ENCODE data around the gene RICTOR.

The RICTOR gene

DNA sequence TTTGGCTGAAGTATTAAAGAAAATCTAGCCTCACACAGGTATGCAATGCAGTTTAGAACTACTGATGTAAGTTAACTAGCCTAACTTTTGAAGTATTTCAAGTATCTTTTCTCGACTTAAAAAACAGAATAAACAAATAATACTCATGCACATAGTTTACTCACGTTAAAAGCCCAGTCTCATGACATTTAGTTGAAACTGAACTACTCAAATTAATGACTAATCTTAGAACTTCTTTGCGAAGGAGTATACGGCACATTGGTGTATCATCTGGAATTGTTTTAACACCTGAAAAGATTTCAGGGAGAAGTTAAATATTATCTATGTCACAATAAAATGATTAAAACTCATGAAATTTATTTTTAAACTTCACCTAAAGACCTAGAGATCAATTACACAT is 129.9 kb downstream of the RICTOR start:
- in situ Hi-C loops (cut with HindIII; ENCODE audit: low sequenced_read_pairs), result no loop called here

DNA sequence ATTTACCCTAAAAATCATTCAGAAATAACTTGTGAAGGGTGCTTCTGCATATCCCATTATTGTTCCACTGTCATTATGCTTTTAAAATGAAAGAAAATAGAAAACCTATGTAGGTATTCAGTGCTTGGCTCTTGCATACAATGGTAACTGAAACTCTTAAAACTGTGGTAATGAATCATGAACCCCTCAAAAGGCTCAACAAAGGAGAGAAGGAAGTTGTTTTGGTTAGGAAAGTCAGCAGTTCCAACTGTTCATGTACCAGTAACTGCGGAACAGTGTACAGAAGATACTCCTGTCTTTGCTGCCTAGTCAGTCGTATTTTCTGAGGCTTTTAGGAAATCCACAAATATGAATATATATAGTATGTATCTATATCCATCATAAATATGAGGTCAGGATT is 132.3 kb downstream of the RICTOR start:
- in situ Hi-C loops (cut with HindIII; ENCODE audit: low sequenced_read_pairs), result no loop called here

DNA sequence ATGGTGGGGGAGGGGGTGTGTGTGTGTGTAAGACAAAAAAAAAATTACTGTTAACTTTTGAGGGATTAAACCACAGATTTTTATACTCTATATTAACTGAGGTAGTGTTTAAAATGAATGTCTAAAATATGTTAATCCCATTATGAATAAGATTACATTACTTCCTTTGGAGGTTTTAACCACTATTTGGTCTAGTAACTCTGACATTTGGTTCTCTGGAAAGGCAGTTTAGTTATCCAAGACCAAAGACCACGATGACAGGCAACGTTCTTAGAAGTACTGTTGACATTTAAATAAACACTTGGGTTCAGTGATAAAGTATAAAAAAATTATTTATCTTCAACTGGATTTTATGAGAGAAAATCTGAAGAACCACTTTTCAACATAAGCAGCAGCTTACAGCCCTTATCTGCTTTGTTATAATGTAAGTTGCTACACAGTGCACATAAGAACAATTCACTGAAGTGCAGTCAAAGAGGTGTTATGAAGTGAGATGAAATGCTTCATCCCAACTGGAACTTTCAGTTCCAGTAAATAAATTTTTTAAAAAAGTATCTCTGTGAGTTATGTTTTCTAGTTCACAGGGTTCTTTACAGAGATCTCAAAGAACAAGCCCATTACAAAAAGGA is 133.9 kb downstream of the RICTOR start:
- in situ Hi-C loops (cut with HindIII; ENCODE audit: low sequenced_read_pairs), result no loop called here

DNA sequence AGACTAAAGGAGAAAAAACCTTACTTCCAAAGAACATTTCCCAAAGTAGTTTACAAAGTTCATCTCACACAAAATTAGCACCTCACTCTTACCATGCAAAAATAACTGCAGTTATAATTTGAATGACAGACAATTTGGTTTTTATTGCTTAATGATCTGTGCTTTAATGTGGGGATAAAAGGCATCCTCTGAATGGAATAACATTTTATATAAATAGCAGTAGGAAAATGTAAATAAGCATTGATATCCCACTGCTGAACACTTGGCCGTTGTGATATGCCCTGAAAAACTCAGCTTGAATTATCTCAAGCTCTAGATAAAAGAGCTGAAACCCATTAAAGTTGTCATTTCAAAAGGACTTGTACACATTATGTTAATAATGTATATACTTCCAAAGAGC is 135.2 kb downstream of the RICTOR start:
- in situ Hi-C loops (cut with HindIII; ENCODE audit: low sequenced_read_pairs), result no loop called here

DNA sequence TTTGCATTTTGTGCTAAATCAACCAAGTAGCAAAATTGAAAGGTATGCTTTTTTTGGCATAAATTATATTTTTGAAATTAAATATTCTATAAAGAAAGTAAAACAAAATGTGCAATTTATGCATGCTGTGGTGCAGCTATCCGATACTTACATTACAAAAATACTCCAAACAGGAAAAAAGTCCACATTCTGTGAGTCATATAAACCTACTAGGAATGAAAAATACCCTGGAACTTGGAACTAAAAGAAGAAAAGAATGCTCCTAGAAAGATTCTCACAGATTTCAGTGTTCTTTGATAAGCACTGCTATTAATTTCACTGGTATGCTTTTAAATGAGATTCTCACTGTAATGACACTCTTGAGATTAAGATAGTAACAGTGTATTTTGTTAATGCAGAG is 135.8 kb downstream of the RICTOR start:
- in situ Hi-C loops (cut with HindIII; ENCODE audit: low sequenced_read_pairs), result no loop called here

DNA sequence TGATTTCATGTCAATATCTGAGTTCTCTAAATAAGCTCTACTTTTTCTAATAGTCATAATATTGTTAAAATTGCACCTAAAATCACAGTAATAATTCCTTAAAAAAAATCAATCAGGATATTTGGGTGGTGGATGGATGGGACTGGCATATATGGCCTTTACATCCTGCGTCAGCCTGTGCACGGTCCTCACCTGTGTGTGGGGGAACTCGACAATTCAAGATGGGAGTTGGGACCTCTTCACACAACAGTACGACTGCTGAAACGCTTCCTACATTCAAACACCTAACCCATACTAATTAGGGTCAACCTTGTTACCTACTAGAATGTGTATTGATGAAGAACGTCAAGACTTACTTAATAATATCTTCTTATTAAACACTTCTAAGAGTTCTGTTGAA is 137.9 kb downstream of the RICTOR start:
- in situ Hi-C loops (cut with HindIII; ENCODE audit: low sequenced_read_pairs), result no loop called here

DNA sequence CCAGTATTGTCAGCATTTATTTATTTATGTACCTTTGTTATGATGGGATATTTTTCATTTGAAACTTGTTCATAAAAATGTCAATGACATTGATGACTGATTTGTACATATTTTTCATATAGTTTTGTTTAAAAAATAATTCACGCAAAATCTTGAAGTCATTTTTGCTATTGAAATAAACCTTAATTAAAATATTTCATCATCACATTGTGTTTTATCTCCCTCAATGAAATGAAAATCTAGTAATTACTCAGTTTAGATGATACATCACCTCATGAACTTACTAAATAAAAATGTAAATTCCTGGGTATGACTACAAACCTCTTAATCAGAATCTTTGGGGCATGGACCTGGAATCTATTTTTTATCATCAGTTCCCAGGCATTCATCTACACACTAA is 138.8 kb downstream of the RICTOR start:
- in situ Hi-C loops (cut with HindIII; ENCODE audit: low sequenced_read_pairs), result no loop called here

DNA sequence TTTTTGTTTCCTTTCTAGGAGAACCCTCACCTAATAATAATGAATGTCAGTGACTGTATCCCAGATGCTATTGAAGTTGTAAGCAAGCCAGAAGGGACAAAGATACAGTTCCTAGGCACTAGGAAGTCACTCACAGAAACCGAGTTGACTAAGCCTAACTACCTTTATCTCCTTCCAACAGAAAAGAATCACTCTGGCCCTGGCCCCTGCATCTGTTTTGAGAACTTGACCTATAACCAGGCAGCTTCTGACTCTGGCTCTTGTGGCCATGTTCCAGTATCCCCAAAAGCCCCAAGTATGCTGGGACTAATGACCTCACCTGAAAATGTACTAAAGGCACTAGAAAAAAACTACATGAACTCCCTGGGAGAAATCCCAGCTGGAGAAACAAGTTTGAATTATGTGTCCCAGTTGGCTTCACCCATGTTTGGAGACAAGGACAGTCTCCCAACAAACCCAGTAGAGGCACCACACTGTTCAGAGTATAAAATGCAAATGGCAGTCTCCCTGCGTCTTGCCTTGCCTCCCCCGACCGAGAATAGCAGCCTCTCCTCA is 141.3 kb downstream of the RICTOR start:
- in situ Hi-C loops (cut with HindIII; ENCODE audit: low sequenced_read_pairs), result no loop called here

DNA sequence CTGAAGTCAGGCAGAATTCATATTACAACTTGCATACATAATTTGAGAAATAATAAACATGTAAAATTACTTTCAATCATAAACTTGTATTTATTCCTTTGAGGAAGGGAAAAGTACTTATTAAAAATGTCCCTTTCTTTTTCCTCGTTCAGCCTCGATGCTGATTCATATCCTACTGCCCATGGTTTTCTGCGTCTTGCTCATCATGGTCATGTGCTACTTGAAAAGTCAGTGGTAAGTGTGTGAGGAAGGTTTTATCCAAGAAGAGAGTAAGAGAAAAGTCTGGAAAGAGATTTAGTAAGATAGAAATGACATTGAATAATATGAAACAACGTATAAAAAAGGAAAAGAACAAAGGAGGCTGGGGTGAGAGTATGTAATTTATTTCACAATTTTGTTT is 142.5 kb downstream of the RICTOR start:
- in situ Hi-C loops (cut with HindIII; ENCODE audit: low sequenced_read_pairs), result no loop called here

DNA sequence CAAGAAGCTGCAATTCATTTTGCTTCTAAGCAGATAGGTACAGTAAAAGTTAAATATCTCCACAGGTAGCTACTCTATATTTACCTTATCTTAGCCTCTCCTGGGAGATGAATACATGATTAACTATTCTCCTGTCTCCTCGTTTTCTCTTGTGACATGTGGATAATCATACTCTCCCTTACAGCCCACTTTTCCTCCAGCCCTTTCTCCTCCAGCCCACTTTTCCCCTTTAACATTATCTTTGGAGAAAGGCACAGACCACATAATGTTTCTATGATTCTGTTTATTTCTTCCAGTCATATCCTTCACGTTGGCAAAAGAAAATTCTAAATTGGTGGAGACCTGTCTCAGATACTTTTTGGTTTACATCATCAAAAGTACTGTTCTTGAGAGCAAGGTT is 144.4 kb downstream of the RICTOR start:
- in situ Hi-C loops (cut with HindIII; ENCODE audit: low sequenced_read_pairs), result no loop called here

DNA sequence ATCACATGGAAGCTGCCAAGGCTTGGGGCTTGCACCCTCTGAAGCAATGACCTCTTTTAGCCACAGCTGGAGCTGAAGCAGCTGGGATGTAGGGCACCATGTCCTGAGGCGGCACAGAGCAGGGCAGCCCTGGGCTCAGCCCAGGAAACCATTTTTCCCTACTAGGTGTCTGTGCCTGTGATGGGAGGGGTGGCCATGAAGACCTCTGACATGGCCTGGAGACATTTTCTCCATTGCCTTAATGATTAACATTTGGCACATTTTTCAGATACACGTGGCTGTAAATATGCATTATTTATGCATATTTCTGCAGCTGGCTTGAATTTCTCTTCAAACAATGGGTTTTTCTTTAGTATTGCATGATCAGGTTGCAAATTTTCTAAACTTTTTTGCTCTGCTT is 146.7 kb downstream of the RICTOR start:
- in situ Hi-C loops (cut with HindIII; ENCODE audit: low sequenced_read_pairs), result no loop called here

DNA sequence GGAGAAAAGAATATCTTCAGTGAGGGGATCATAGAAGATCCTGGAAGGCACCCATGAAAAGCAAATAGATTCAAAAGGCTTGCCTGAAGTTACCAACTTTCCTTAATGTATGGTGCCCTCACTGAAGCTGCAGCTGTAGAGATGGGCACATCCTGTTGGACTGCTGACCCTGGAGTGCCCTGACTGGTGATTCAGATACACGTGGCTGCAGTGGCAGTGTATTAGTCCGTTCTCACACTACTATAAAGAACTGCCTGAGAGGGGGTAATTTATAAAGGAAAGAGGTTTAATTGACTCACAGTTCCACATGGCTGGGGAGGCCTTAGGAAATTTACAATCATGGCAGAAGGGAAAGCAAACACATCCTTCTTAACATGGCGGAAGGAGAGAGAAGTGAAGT is 148.1 kb downstream of the RICTOR start:
- in situ Hi-C loops (cut with HindIII; ENCODE audit: low sequenced_read_pairs), result no loop called here

DNA sequence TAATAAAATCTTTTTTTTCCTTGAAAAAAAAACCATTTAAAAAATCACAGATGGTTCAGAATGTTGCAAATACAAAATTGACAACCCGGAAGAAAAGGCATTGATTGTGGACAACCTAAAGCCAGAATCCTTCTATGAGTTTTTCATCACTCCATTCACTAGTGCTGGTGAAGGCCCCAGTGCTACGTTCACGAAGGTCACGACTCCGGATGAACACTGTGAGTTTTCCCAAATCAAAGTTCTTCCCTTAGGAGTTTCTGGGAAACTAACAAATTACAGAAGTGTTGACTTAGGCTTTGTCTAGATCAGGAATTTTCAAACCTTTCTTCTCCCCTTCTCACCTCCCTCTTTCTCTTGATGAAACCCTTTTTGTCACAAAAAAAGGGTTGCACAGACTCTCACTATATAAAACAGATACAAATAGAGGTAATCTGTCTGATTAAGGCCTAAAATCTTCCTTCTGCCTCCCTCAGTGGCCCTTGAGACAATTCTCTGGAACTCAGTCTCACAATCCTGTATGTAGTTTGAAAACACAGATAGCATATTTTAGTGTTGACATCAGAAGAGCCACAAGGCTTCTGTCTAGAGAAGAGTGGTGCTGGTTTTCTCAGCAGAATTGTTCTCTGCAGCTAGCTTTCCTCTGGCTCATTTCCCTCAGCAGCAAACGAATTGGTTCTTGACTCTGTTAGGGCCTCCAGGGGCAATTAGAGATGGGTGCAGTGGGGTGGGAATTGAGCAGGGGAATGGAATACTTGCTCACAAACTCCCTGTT is 148.9 kb downstream of the RICTOR start:
- in situ Hi-C loops (cut with HindIII; ENCODE audit: low sequenced_read_pairs), result no loop called here

DNA sequence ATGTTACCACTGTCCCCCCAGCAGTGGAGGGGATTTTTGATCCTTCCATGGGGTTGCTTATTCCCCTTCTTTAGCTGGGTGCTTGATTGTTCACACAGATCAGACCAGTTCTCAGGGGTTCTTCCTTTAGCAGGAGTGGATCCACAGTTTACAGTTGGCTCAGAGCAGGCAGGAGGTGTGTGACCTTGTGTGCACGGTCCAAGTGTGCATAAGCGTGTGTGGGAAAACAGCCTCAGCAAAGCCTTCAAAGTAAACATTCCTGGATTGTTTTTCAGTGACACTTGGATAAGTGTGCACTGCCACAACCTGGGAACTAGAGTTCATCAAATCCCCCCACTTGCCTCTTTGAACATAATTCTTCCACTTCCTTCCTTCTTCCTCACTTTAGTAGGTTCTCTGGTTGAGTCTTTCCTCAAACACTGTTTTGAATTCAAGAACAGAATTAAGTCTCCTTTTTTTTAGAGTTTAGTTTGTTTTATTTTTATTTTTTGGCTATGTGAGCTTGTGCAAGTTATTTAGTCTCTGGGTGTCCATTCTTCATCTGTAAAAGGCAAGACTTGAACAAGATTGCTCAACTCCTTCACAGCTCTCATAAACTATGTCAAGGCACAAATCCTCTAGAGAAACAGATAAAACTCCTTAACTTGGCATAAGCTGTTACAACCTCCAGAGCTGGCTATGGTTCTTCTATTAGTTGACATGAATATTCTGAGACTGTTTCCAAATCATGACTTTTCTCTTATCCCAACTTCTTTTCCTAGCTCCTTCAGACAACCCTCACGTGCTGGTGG is 150.3 kb downstream of the RICTOR start:
- in situ Hi-C loops (cut with HindIII; ENCODE audit: low sequenced_read_pairs), result no loop called here

DNA sequence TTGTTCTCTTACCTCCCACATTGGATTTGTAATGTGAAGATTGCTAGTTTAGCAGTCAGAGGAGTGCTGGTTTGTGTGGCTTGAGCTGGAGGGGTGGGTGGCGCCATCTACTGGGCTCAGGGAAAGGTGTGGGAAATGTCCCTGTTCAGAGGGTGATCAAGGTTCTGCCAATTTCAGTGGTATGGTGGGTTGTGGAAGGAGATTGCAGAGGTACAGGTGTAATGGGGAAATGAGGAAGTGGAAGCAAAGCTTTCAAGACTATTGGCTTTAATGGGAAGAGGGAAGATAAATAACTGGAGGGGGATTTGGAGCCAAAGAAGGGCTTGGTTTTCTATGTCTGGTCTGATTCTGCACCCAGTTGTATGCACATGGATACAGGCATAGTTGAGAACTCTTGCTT is 152.0 kb downstream of the RICTOR start:
- in situ Hi-C loops (cut with HindIII; ENCODE audit: low sequenced_read_pairs), result no loop called here

DNA sequence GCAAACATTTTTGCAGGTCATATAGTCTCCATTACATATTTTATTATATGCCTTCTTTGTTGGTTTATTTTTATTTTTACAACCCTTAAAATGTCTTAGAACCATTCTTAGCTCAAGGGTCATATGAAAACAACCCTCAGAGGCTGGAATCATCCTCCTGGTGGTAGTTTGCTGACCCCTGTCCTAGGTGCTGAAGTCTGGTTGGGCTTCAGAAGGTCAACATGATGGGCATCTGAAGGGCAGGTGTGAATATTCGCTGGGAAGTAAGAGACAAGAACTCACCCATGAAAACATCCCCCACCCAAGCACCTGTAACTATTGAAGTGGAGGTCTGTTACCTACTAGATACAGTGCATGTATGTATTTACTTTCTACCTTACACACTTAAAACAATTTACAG is 153.0 kb downstream of the RICTOR start:
- in situ Hi-C loops (cut with HindIII; ENCODE audit: low sequenced_read_pairs), result no loop called here

DNA sequence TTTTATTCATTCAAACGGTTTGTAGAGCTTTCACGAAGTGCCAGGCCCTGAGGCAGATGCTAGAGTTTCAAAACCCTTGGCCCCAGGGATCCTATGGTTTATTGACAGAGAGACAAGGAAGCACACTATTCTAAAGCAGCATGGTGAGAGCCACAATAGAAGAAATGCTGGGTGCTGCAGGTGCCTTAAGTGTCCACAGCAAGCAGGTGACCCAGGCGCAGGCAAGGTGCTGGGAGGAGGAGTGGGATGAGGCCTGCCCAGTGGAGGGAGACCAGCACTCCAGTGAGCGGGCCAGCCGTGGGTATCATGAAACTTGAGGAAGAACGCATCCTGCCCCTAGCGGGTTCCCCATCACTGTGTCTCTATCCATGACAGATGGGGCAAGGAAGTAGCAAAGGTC is 157.4 kb downstream of the RICTOR start:
- in situ Hi-C loops (cut with HindIII; ENCODE audit: low sequenced_read_pairs), result no loop called here

DNA sequence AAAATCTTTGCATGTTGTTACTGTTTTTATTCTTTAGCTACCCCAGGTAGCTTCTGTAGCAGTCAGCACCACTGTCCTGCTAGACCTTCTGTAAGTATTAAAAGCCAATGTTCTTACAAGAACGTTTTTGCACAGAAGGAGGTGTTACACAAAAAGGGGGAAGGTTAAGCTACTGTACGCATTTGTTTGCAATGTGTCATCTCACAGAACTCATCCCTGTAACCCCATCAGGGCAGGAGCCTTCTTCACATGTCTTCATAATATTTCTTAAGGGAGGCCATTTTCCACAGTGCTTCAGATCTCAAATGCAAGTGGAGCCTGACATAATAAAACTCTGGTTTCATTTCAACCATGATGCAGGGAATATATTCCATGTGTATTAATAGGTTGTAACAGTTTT is 160.5 kb downstream of the RICTOR start:
- in situ Hi-C loops (cut with HindIII; ENCODE audit: low sequenced_read_pairs), result no loop called here

DNA sequence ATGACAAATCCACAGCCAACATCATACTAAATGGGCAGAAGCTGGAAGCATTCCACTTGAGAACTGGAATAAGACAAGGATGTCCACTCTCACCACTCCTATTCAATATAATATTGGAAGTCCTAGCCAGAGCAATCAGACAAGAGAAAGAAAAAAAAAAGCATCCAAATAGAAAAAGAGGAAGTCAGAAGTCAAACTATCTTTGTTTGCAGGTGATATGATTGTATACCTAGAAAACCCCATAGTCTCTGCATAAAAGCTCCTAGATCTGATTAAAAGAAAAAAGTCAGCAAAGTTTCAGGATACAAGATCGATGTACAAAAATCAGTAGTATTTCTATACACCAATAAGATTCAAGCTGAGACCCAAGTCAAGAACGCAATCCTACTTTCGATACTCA is 162.3 kb downstream of the RICTOR start:
- in situ Hi-C loops (cut with HindIII; ENCODE audit: low sequenced_read_pairs), result no loop called here

DNA sequence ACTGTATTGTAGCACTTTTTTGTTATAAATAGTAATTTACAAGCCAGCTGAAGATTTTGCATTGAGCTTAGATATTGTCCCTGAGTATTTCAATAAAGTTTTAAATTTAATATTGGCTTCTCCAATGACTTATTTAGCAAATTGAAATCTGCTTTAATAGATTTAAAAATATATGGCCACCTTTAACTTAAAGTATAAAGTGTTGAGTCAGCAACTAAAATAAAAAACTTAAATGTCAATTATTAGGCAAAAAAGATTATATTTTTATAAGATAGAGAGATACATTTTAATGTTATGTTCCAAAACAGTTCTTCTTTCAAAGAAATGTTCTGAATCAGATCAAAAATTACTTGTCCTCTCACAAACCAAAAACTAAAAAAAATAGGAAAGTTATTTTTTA is 167.7 kb downstream of the RICTOR start:
- in situ Hi-C loops (cut with HindIII; ENCODE audit: low sequenced_read_pairs), result no loop called here

DNA sequence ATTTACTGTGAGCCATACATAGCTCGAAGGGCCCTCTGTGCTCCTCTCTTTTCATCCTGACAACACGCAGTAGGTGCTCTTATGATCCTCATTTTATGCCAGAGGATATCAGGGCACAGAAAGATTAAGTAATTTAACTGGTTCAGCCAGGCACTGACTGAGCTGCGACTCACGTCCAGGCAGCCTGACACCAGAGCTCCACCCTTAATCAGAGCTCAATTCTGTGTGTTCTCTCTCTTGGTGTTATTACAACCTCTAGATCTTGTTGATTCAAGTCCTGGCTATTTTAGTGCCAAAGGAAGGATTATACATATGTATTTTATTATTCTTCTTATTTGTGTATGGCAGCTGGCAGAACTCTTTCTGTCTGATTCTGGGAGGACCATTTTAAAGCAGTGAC is 168.7 kb downstream of the RICTOR start:
- in situ Hi-C loops (cut with HindIII; ENCODE audit: low sequenced_read_pairs), result no loop called here

DNA sequence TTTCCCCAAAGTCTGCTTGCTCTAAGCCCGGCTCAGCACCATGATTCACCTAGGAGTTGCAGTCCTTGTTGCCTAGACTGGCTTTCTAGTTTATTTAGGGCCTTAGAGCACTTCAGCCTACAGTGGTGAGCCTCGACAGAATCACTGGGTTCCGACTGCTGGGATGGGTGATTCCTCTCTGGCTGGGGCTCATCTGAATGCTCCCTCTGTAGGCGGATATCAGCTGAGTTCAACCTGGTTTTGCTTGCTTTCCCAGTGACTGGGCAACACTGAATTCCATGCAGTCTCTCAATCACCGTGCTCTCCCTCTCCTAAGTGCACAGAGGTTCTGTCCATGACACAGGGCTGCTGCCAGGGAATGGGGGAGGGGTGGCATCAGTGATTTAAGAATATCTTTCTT is 174.3 kb downstream of the RICTOR start:
- in situ Hi-C loops (cut with HindIII; ENCODE audit: low sequenced_read_pairs), result no loop called here

Data from DLD1 (cell line).